H1 (cell line): ENCODE measurements around the gene ANAPC13. TPM values are rescaled to one million over a fixed set of nuclear protein-coding genes. Genes with fewer than 3 reads are reported as not detected.

Experiments used
- CTCF ChIA-PET: fragments of 300-600 bp; sonication (Branson Sonifier 250); formaldehyde crosslinking; loops from one replicate; lab custom pipeline; 2021; ENCODE audit not compliant: partially characterized antibody; lab: Charles Lee
- POLR2A ChIA-PET: fragments of 300-600 bp; sonication (Branson Sonifier 250); formaldehyde crosslinking; loops from one replicate; lab custom pipeline; 2021; ENCODE audit warnings: inconsistent platforms; ENCODE audit not compliant: partially characterized antibody; lab: Charles Lee
- DNase-seq, 2 experiments: peaks; one replicate each; pipeline versions ENCODE4 v3.0.0 to v3.0.0-alpha.2; 2010 to 2022; ENCODE audit warnings: low spot score in 2 of 2, low read depth in 1 of 2, mixed read lengths in 1 of 2
- FAIRE-seq: peaks from 2 replicates; lab custom pipeline; 2011; peaks lifted over from hg19 to GRCh38; lab: Jason Lieb, UNC
- H2AFZ ChIP-seq: 2 replicates; pipeline ENCODE4 v1.8.1; 2012; ENCODE audit warnings: low read length, inconsistent platforms
- H2AK5ac ChIP-seq: 2 replicates; pipeline ENCODE4 v1.6.1; 2013; ENCODE audit warnings: low read depth, low read length
- H2BK120ac ChIP-seq: replicated peaks from 2 replicates; pipeline ENCODE3; 2013; ENCODE audit warnings: low read depth, low read length, inconsistent platforms
- H2BK12ac ChIP-seq: 2 replicates; pipeline ENCODE4 v1.6.1; 2013; ENCODE audit warnings: low read depth, low read length
- H2BK15ac ChIP-seq: 2 replicates; pipeline ENCODE4 v1.6.1; 2013; ENCODE audit warnings: low read length
- H2BK20ac ChIP-seq: 2 replicates; pipeline ENCODE4 v1.6.1; 2013; ENCODE audit warnings: low read length
- H2BK5ac ChIP-seq: 2 replicates; pipeline ENCODE4 v1.6.1; 2013; ENCODE audit warnings: low read depth, low read length
- H3K14ac ChIP-seq: 2 replicates; pipeline ENCODE4 v1.6.1; 2013; ENCODE audit warnings: inconsistent platforms; ENCODE audit not compliant: insufficient read length
- H3K18ac ChIP-seq: 2 replicates; pipeline ENCODE4 v1.6.1; 2013; ENCODE audit warnings: low read length; ENCODE audit errors: extremely low read depth
- H3K23ac ChIP-seq: 2 replicates; pipeline ENCODE4 v1.6.1; 2013; ENCODE audit warnings: inconsistent platforms; ENCODE audit not compliant: insufficient read length
- H3K23me2 ChIP-seq: 2 replicates; pipeline ENCODE4 v1.6.1; 2013; ENCODE audit warnings: low read depth, low read length
- H3K27ac ChIP-seq: 2 replicates; pipeline ENCODE4 v1.6.1; 2011; ENCODE audit warnings: low read depth, low read length, inconsistent platforms
- H3K27me3 ChIP-seq, 4 experiments: replicated peaks in 1 of 4; 1 replicate in 1 of 4; 2 replicates in 3 of 4; pipeline versions ENCODE4 v1.6.1 to v1.8.1; 2011 to 2013; ENCODE audit warnings: low read length in 3 of 4, mild to moderate bottlenecking in 3 of 4, inconsistent platforms in 2 of 4, mixed read lengths in 2 of 4, moderate library complexity in 1 of 4; ENCODE audit not compliant: control insufficient read depth in 3 of 4, insufficient read depth in 3 of 4; ENCODE audit errors: extremely low read depth in 1 of 4
- H3K36me3 ChIP-seq, 4 experiments: 2 replicates each; pipeline versions ENCODE4 v1.6.1 to v1.8.1; 2011 to 2013; ENCODE audit warnings: mild to moderate bottlenecking in 4 of 4, low read length in 3 of 4, moderate library complexity in 2 of 4, control low read depth in 1 of 4, inconsistent platforms in 1 of 4; ENCODE audit not compliant: insufficient read depth in 4 of 4, control insufficient read depth in 2 of 4
- H3K4ac ChIP-seq: replicated peaks from 2 replicates; pipeline ENCODE3; 2013; ENCODE audit warnings: low read length, low read depth, mixed read lengths, inconsistent platforms; ENCODE audit not compliant: insufficient read length
- H3K4me1 ChIP-seq, 4 experiments: replicated peaks in 1 of 4; 1 replicate in 1 of 4; 2 replicates in 3 of 4; pipeline versions ENCODE4 v1.6.1 to v1.8.1; 2011 to 2013; ENCODE audit warnings: low read length in 3 of 4, inconsistent platforms in 2 of 4, mixed read lengths in 1 of 4; ENCODE audit not compliant: insufficient read depth in 4 of 4, control insufficient read depth in 3 of 4
- H3K4me2 ChIP-seq, 2 experiments: 2 replicates each; pipeline versions ENCODE4 v1.6.1 to v1.8.1; 2011 to 2013; ENCODE audit warnings: low read depth in 2 of 2, low read length in 2 of 2, control low read depth in 1 of 2, inconsistent platforms in 1 of 2, mild to moderate bottlenecking in 1 of 2; ENCODE audit not compliant: insufficient read depth in 1 of 2
- H3K4me3 ChIP-seq, 4 experiments: fragments of 200-600, 300-600 bp in 1 of 4; sonication (generic), shearing (Covaris generic), sonication (Bioruptor Twin) in 1 of 4; 2 replicates each; pipeline versions ENCODE4 v1.5.1 to v1.8.1; 2011 to 2016; ENCODE audit warnings: low read length in 4 of 4, low read depth in 3 of 4, control low read depth in 2 of 4, inconsistent platforms in 2 of 4, mild to moderate bottlenecking in 2 of 4, mixed read lengths in 1 of 4, moderate library complexity in 1 of 4; ENCODE audit not compliant: insufficient read depth in 2 of 4; ENCODE audit errors: extremely low read depth in 1 of 4
- H3K56ac ChIP-seq: replicated peaks from 2 replicates; pipeline ENCODE3; 2013; ENCODE audit warnings: low read depth, mild to moderate bottlenecking, mixed read lengths, low read length, inconsistent platforms; ENCODE audit not compliant: insufficient read length
- H3K79me1 ChIP-seq: 2 replicates; pipeline ENCODE4 v1.6.1; 2013; ENCODE audit warnings: low read depth, low read length, control low read depth
- H3K79me2 ChIP-seq, 2 experiments: 2 replicates each; pipeline versions ENCODE4 v1.6.1 to v1.8.1; 2012 to 2013; ENCODE audit warnings: low read length in 2 of 2, mild to moderate bottlenecking in 2 of 2, inconsistent platforms in 1 of 2; ENCODE audit not compliant: insufficient read depth in 2 of 2, control insufficient read depth in 1 of 2
- H3K9ac ChIP-seq, 4 experiments: replicated peaks in 1 of 4; 1 replicate in 1 of 4; 2 replicates in 3 of 4; pipeline versions ENCODE4 v1.6.1 to v1.8.1; 2011 to 2013; ENCODE audit warnings: low read depth in 3 of 4, low read length in 3 of 4, control low read depth in 2 of 4, mild to moderate bottlenecking in 2 of 4, moderate library complexity in 2 of 4, inconsistent platforms in 1 of 4; ENCODE audit errors: extremely low read depth in 1 of 4
- H3K9me3 ChIP-seq, 2 experiments: 2 replicates each; pipeline versions ENCODE4 v1.6.1 to v1.8.1; 2012 to 2013; ENCODE audit warnings: mild to moderate bottlenecking in 2 of 2, moderate library complexity in 2 of 2, control low read depth in 1 of 2, inconsistent platforms in 1 of 2, low read depth in 1 of 2, low read length in 1 of 2, mixed read lengths in 1 of 2; ENCODE audit not compliant: insufficient read depth in 2 of 2
- H4K20me1 ChIP-seq, 2 experiments: replicated peaks in 1 of 2; 2 replicates each; pipeline versions ENCODE3 to v1.8.1; 2011 to 2013; ENCODE audit warnings: inconsistent platforms in 2 of 2, low read length in 2 of 2, mild to moderate bottlenecking in 1 of 2; ENCODE audit not compliant: insufficient read depth in 2 of 2, control insufficient read depth in 1 of 2
- H4K5ac ChIP-seq: 2 replicates; pipeline ENCODE4 v1.6.1; 2013; ENCODE audit warnings: low read length, low read depth, mixed read lengths, inconsistent platforms; ENCODE audit not compliant: insufficient read length
- H4K8ac ChIP-seq: 2 replicates; pipeline ENCODE4 v1.8.0; 2013; ENCODE audit warnings: mild to moderate bottlenecking, moderate library complexity, low read length, inconsistent platforms; ENCODE audit not compliant: insufficient read depth; ENCODE audit errors: extremely low read depth
- H4K91ac ChIP-seq: replicated peaks from 2 replicates; pipeline ENCODE3; 2013; ENCODE audit warnings: low read length, mixed read lengths, inconsistent platforms; ENCODE audit not compliant: insufficient read length
- CEBPB ChIP-seq: IDR thresholded peaks from 2 replicates; pipeline ENCODE4 v1.6.1; 2012; ENCODE audit warnings: low read depth, low read length
- SIRT6 ChIP-seq: IDR thresholded peaks from one replicate; pipeline ENCODE4 v1.7.1; 2012; ENCODE audit warnings: low read length, inconsistent platforms
- WGBS, 2 experiments: shearing (Covaris generic) in 1 of 2; methylation state at CpG; one replicate each; pipeline versions ENCODE4 v1.1.6 to v1.1.7; 2013 to 2015; ENCODE audit warnings: low lambda C conversion rate in 2 of 2, mixed read lengths in 2 of 2, inconsistent platforms in 1 of 2, low coverage in 1 of 2, missing lambda C conversion rate in 1 of 2; ENCODE audit not compliant: insufficient replicate concordance in 2 of 2, insufficient coverage in 1 of 2, insufficient read length in 1 of 2; ENCODE audit errors: extremely low coverage in 1 of 2, missing lambda C conversion rate in 1 of 2; 5-methylcytosine and 5-hydroxymethylcytosine counted together
- polyA plus RNA-seq, 7 experiments: library from polyadenylated mRNA; depleted of rRNA in 3 of 7; stranded (reverse) in 5 of 7; unstranded in 2 of 7; fragments of >200 nt in 5 of 7; fragments of 200-250 nt in 2 of 7; gene quantifications; 1 replicate in 5 of 7; 2 replicates in 1 of 7; 4 replicates in 1 of 7; pipeline versions ENCODE4 v1.2.1 to v1.2.3, GENCODE V29; 2011 to 2013; ENCODE audit warnings: missing spikeins in 2 of 7, mixed read lengths in 2 of 7
- total RNA-seq: library from RNA; stranded (reverse); fragmentation: NEBNext Ultra II Directional; extraction: Animal tissue kit (Norgen Biotek cat#: 25700); gene quantifications from 2 replicates; pipeline ENCODE4 v1.2.1, GENCODE V29; 2021

ANAPC13 gene
- total and polyA plus RNA-seq, 2 of the 8 experiments (the other 6 are each of a cell fraction or from before 2014, with no cell fraction given): 33.3 to 34.0 TPM

DNA sequence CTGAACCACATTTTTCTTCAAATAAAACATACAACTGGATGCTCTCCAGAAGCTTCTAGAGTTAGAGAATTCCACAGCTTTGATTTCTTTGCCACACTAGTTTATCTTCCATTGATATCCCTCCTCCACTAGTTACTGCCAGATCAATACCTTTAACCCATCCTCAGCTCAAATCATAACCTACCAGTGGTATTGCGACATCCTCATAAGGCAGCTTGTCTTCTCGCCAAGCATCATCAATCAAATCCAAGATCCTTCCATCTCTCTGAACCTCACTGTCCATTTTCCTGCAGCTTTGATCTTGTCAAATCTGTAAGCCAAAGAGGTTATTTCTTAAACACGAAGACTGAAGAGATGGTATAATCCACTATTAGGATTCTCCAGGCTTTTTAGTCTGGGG is 3.2 kb downstream of the ANAPC13 start:
- DNase-seq (no peak), FAIRE-seq (no peak)
- CTCF ChIA-PET: interaction anchor here (1.1 to 5.7 kb wide), 8 partner anchors 10 to 270 kb away, joined by 3 to 39 read pairs (median 8); no protein-coding TSS in a partner anchor
- H3K56ac ChIP-seq: no peak overlapping the region
- no peak overlapping the region for H4K91ac ChIP-seq
- no peak overlapping the region for H2AK5ac ChIP-seq
- no peak overlapping the region for H3K9ac ChIP-seq
- H2BK12ac ChIP-seq: no peak overlapping the region
- no peaks in the 10 kb centered on the region for H3K27me3 ChIP-seq
- H3K23ac ChIP-seq: no peak overlapping the region
- H3K18ac ChIP-seq: no peak overlapping the region
- H2BK20ac ChIP-seq: no peak overlapping the region
- H3K4me1 ChIP-seq: peaks cover 0 to 10% (median 7%) of the 10 kb centered on the region in 4 experiments; a peak in 6 of 7 replicates
- no peaks in the 10 kb centered on the region for H4K20me1 ChIP-seq
- no peaks in the 10 kb centered on the region for H3K9me3 ChIP-seq
- WGBS, 2 experiments: 88% methylated on average over 3 of the region's 3 CpGs; no CpG with 5 or more reads in 1 of the 2 experiments
- no peak overlapping the region for H2AFZ ChIP-seq
- H3K79me2 ChIP-seq: peaks cover 0 to 29% of the 10 kb centered on the region in 2 experiments; a peak in 2 of 4 replicates
- no peak overlapping the region for H3K27ac ChIP-seq
- no peak overlapping the region for H3K14ac ChIP-seq
- H4K5ac ChIP-seq: no peak overlapping the region
- H3K23me2 ChIP-seq: peaks cover 11% of the 10 kb centered on the region
- no peak overlapping the region for H2BK15ac ChIP-seq
- peaks cover 13 to 47% (median 32%) of the 10 kb centered on the region in 4 experiments for H3K36me3 ChIP-seq
- peaks cover 4% of the 10 kb centered on the region; the same call in 1 of the 2 replicates for H3K79me1 ChIP-seq
- H2BK120ac ChIP-seq: no peak overlapping the region
- POLR2A ChIA-PET: interaction anchor here (0.7 to 2.1 kb wide), 4 partner anchors 110 to 170 kb away, joined by 3 to 8 read pairs (median 5); no protein-coding TSS in a partner anchor
- no peak for TF ChIP-seq SIRT6
- peak; percentile 70; the same call in 1 of the 2 replicates for TF ChIP-seq CEBPB
- TF ChIP-seq, all 59 proteins: peak for 1
- Histone ChIP-seq H2BK5ac (no peak overlapping the region), H3K4ac (no peak overlapping the region), H4K8ac (no peak overlapping the region), H3K4me2 (no peak overlapping the region), H3K4me3 (no peak overlapping the region)
